Osteoblast (primary cell): Measurements from ENCODE around the gene WNT6. TPM values are rescaled to one million over a fixed set of nuclear protein-coding genes. Genes with fewer than 3 reads are reported as not detected.

Source experiments
- DNase-seq: peaks from one replicate; pipeline ENCODE4 v3.0.0; 2011; ENCODE audit warnings: low spot score, mixed read lengths; ENCODE audit not compliant: insufficient read length; ENCODE audit errors: missing footprints
- H2AFZ ChIP-seq: 2 replicates; pipeline ENCODE4 v1.6.0; 2011; ENCODE audit warnings: mild to moderate bottlenecking, low read length
- H3K27ac ChIP-seq: 2 replicates; pipeline ENCODE4 v1.5.1; 2011; ENCODE audit warnings: mild to moderate bottlenecking, low read depth, low read length, moderate library complexity
- H3K27me3 ChIP-seq: 2 replicates; pipeline ENCODE4 v1.6.0; 2012; ENCODE audit warnings: mild to moderate bottlenecking, control low read depth, inconsistent platforms, low read length, moderate library complexity; ENCODE audit not compliant: insufficient read depth
- H3K36me3 ChIP-seq: 2 replicates; pipeline ENCODE4 v1.5.1; 2011; ENCODE audit warnings: mild to moderate bottlenecking, low read length, control low read depth, moderate library complexity; ENCODE audit not compliant: insufficient read depth
- H3K4me1 ChIP-seq: 2 replicates; pipeline ENCODE4 v1.5.1; 2011; ENCODE audit warnings: mild to moderate bottlenecking, low read length, control low read depth, moderate library complexity; ENCODE audit not compliant: insufficient read depth
- H3K4me2 ChIP-seq: 2 replicates; pipeline ENCODE4 v1.6.0; 2011; ENCODE audit warnings: mild to moderate bottlenecking, low read length; ENCODE audit not compliant: insufficient read depth
- H3K4me3 ChIP-seq: fragments of 200-600 bp; sonication (generic); 3 replicates; pipeline ENCODE4 v1.5.1; 2012; ENCODE audit warnings: mild to moderate bottlenecking, low read length, inconsistent platforms; ENCODE audit not compliant: insufficient read depth
- H3K79me2 ChIP-seq: 2 replicates; pipeline ENCODE4 v1.6.0; 2012; ENCODE audit warnings: mild to moderate bottlenecking, low read length, control low read depth, inconsistent platforms; ENCODE audit not compliant: insufficient read depth
- H3K9me3 ChIP-seq: 2 replicates; pipeline ENCODE4 v1.5.1; 2011; ENCODE audit warnings: low read depth, low read length, control low read depth
- H4K20me1 ChIP-seq: 2 replicates; pipeline ENCODE4 v1.6.0; 2012; ENCODE audit warnings: mild to moderate bottlenecking, low read length, control low read depth; ENCODE audit not compliant: insufficient read depth
- CTCF ChIP-seq: IDR thresholded peaks from 2 replicates; pipeline ENCODE4 v1.5.1; 2011; ENCODE audit warnings: mild to moderate bottlenecking, low read depth, low read length, moderate library complexity; ENCODE audit errors: extremely low read depth
- total RNA-seq: library from RNA; depleted of rRNA; stranded (reverse); fragments of >200 nt; gene quantifications from 2 replicates; pipeline ENCODE4 v1.2.3, GENCODE V29; 2012

WNT6 gene
- total RNA-seq, 1 donor: not detected

- TF ChIP-seq CTCF: no peak
- DNase-seq: no peak
- H3K9me3 ChIP-seq: no peaks in the 10 kb centered on the region
- H3K36me3 ChIP-seq: no peaks in the 10 kb centered on the region
- peaks cover 11% of the 10 kb centered on the region for H4K20me1 ChIP-seq
- H3K27ac ChIP-seq: no peak overlapping the region
- no peaks in the 10 kb centered on the region for H3K79me2 ChIP-seq
- no peak overlapping the region for H2AFZ ChIP-seq
- H3K4me1 ChIP-seq: no peaks in the 10 kb centered on the region
- peaks cover 88% of the 10 kb centered on the region for H3K27me3 ChIP-seq
- no peak overlapping the region for H3K4me2 ChIP-seq
- no peak overlapping the region for H3K4me3 ChIP-seq
These were observed 20.1 kb downstream of the WNT6 start for GRCh38 chr2:218879776-218880101.

- no peak within 1 kb of the TSS for H3K27ac ChIP-seq
- no peaks in the 10 kb centered on the region for H3K4me1 ChIP-seq
- no peaks in the 10 kb centered on the region for H3K9me3 ChIP-seq
- no peak for TF ChIP-seq CTCF
- H3K79me2 ChIP-seq: no peaks in the 10 kb centered on the region
- H3K4me3 ChIP-seq: no peak within 1 kb of the TSS
- peaks cover 92% of the 10 kb centered on the region for H3K27me3 ChIP-seq
- H4K20me1 ChIP-seq: peaks cover 11% of the 10 kb centered on the region
- no peak within 1 kb of the TSS for H2AFZ ChIP-seq
- DNase-seq: no peak
- H3K36me3 ChIP-seq: no peaks in the 10 kb centered on the region
- no peak within 1 kb of the TSS for H3K4me2 ChIP-seq
These were observed 20.7 kb downstream of the WNT6 start, which contains the start of gene WNT10A for GRCh38 chr2:218880102-218880858. TSS of gene WNT10A (plus strand) at chr2:218880852. CDS start at chr2:218880996, 144 bp downstream.

- no peak overlapping the region for H3K27ac ChIP-seq
- peaks cover 10% of the 10 kb centered on the region for H4K20me1 ChIP-seq
- H3K9me3 ChIP-seq: no peaks in the 10 kb centered on the region
- H3K27me3 ChIP-seq: peaks cover 86% of the 10 kb centered on the region
- no peaks in the 10 kb centered on the region for H3K36me3 ChIP-seq
- no peak overlapping the region for H3K4me2 ChIP-seq
- H3K4me1 ChIP-seq: no peaks in the 10 kb centered on the region
- DNase-seq: no peak
- H3K79me2 ChIP-seq: no peaks in the 10 kb centered on the region
- no peak for TF ChIP-seq CTCF
- no peak overlapping the region for H2AFZ ChIP-seq
- no peak overlapping the region for H3K4me3 ChIP-seq
These were observed 21.4 kb downstream of the WNT6 start for GRCh38 chr2:218880859-218881594.

- H3K4me3 ChIP-seq: no peak overlapping the region
- DNase-seq: no peak
- H3K36me3 ChIP-seq: no peaks in the 10 kb centered on the region
- H3K27ac ChIP-seq: no peak overlapping the region
- H3K4me1 ChIP-seq: no peaks in the 10 kb centered on the region
- no peaks in the 10 kb centered on the region for H3K9me3 ChIP-seq
- no peak overlapping the region for H3K4me2 ChIP-seq
- peaks cover 3% of the 10 kb centered on the region for H4K20me1 ChIP-seq
- H3K79me2 ChIP-seq: no peaks in the 10 kb centered on the region
- no peak overlapping the region for H2AFZ ChIP-seq
- H3K27me3 ChIP-seq: peaks cover 78% of the 10 kb centered on the region
- TF ChIP-seq CTCF: no peak
These were observed 22.3 kb downstream of the WNT6 start for GRCh38 chr2:218881744-218882460.
